ENCODE data around the gene SLC9A9. TPM values are rescaled to one million over a fixed set of nuclear protein-coding genes. Genes with fewer than 3 reads are reported as not detected.
A peak's percentile ranks its signal among the peaks of the same experiment; 100 is the strongest.

Gene SLC9A9
- total RNA-seq, 1 experiment from 2014 or later, result 2.2 TPM

- H3K27me3 Mint-ChIP-seq (ENCODE audit: insufficient read depth, unreplicated experiment), result no peaks in the 10 kb centered on the region
- H3K9me3 Mint-ChIP-seq (ENCODE audit: unreplicated experiment), result no peaks in the 10 kb centered on the region
- intact Hi-C loops (cut with micrococcal nuclease), result no loop called here
- H3K4me3 Mint-ChIP-seq (ENCODE audit: unreplicated experiment), result no peak overlapping the region
- CTCF ChIA-PET, result interaction anchor here (0.7 to 1.0 kb wide), 2 partner anchors 118 to 171 kb away, joined by 3 to 4 read pairs; no protein-coding TSS in a partner anchor
- no peak for TF ChIP-seq CTCF (IDR thresholded peaks at IDR 0.05; ENCODE audit: unreplicated experiment)
- H3K27ac Mint-ChIP-seq (ENCODE audit: low read depth, unreplicated experiment), result no peak overlapping the region
- POLR2A ChIA-PET, result interaction anchor here (0.6 to 2.1 kb wide), 2 partner anchors 11 to 106 kb away, joined by 3 to 7 read pairs; no protein-coding TSS in a partner anchor
- peak; percentile 61 for DNase-seq (ENCODE audit: unreplicated experiment)
- peaks cover 16% of the 10 kb centered on the region for H3K4me1 Mint-ChIP-seq (ENCODE audit: insufficient read depth, unreplicated experiment)
- no TSS peak for BruUV-seq (replicated peaks)
- H3K36me3 Mint-ChIP-seq (ENCODE audit: insufficient read depth, unreplicated experiment), result no peaks in the 10 kb centered on the region
Measured at GRCh38 chr3:143536817-143537535, 311.3 kb downstream of the SLC9A9 start.

DNA sequence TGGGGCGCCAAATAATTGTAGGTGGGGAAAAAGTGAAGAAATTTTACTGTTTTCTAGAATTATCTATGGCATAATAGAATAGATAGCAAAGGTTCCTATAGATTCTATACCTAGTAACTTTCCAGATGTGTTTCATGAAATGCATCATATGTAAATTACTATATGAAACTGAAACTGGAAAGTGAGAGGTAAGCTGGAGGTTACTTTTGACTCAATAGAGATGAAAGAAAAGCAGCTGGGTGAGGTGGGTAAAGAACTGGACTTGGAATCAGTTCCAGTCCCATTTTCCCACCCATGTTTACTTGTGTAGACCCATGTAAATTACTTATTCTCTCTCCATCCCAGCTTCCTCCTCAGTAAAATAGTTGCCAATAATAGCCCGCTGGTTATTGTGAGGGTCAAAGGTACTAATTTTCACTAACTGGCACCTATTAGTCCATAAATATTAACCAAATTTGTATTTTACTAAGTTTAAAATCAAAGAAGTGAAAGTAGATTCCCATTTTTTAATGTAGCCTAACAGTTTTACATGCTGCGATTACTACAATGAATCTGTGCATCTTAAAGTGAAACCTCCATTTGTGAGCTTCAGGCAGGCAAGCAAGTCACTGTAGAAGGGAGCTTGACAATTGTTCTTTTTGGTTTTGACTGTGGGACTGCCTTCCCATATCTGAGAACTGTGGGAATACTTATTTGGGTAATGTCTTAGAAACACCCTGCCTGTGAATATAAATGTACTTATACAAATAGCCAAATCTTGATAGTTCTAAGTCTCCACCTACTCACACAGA, 312.1 kb downstream of the SLC9A9 start:
- no TSS peak for BruUV-seq (replicated peaks)
- H3K4me3 Mint-ChIP-seq (ENCODE audit: unreplicated experiment), result no peak overlapping the region
- CTCF ChIA-PET, result interaction anchor here (0.5 kb wide), 1 partner anchor 33 kb away, joined by 5 read pairs; no protein-coding TSS in a partner anchor
- intact Hi-C loops (cut with micrococcal nuclease), result no loop called here
- no peak for DNase-seq (ENCODE audit: unreplicated experiment)
- H3K27me3 Mint-ChIP-seq (ENCODE audit: insufficient read depth, unreplicated experiment), result no peaks in the 10 kb centered on the region
- no peak for TF ChIP-seq CTCF (IDR thresholded peaks at IDR 0.05; ENCODE audit: unreplicated experiment)
- H3K27ac Mint-ChIP-seq (ENCODE audit: low read depth, unreplicated experiment), result no peak overlapping the region
- H3K4me1 Mint-ChIP-seq (ENCODE audit: insufficient read depth, unreplicated experiment), result peaks cover 16% of the 10 kb centered on the region
- no peaks in the 10 kb centered on the region for H3K36me3 Mint-ChIP-seq (ENCODE audit: insufficient read depth, unreplicated experiment)
- POLR2A ChIA-PET, result interaction anchor here (2.1 kb wide), 1 partner anchor 10 kb away, joined by 7 read pairs; no protein-coding TSS in a partner anchor
- no peaks in the 10 kb centered on the region for H3K9me3 Mint-ChIP-seq (ENCODE audit: unreplicated experiment)

GRCh38 chr3:143533391-143533790, 314.9 kb downstream of the SLC9A9 start:
- no TSS peak for BruUV-seq (replicated peaks)
- TF ChIP-seq CTCF (IDR thresholded peaks at IDR 0.05; ENCODE audit: unreplicated experiment), result no peak
- H3K36me3 Mint-ChIP-seq (ENCODE audit: insufficient read depth, unreplicated experiment), result no peaks in the 10 kb centered on the region
- H3K4me3 Mint-ChIP-seq (ENCODE audit: unreplicated experiment), result no peak overlapping the region
- no peak overlapping the region for H3K27ac Mint-ChIP-seq (ENCODE audit: low read depth, unreplicated experiment)
- DNase-seq (ENCODE audit: unreplicated experiment), result no peak
- no peaks in the 10 kb centered on the region for H3K27me3 Mint-ChIP-seq (ENCODE audit: insufficient read depth, unreplicated experiment)
- H3K4me1 Mint-ChIP-seq (ENCODE audit: insufficient read depth, unreplicated experiment), result peaks cover 26% of the 10 kb centered on the region
- intact Hi-C loops (cut with micrococcal nuclease), result no loop called here
- H3K9me3 Mint-ChIP-seq (ENCODE audit: unreplicated experiment), result no peaks in the 10 kb centered on the region
- ChIA-PET CTCF (interaction anchor here (1.1 kb wide), 1 partner anchor 12 kb away, joined by 6 read pairs; no protein-coding TSS in a partner anchor), POLR2A (no interaction called here)

DNA sequence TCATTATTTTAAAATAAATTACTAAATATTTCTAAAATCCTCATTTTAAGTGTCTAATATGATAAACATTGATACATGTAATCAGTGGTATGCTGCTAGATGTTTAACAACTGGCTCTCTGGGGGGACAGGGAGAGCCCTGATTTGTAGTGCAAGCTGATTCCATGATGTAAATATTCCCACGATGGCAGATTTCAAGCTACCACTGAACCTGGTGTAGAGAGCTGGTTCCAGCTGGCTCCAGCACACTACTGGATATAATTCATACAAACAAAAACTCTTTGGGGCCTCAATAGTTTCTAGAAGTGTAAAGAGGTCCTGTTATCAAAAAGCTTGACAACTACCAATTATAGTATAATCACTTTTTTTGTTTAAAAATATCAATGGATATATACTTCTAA, 316.2 kb downstream of the SLC9A9 start:
- Mint-ChIP-seq H3K4me3 (ENCODE audit: unreplicated experiment) (no peak overlapping the region), H3K27me3 (ENCODE audit: insufficient read depth, unreplicated experiment) (no peaks in the 10 kb centered on the region), H3K4me1 (ENCODE audit: insufficient read depth, unreplicated experiment) (peaks cover 21% of the 10 kb centered on the region), H3K36me3 (ENCODE audit: insufficient read depth, unreplicated experiment) (no peaks in the 10 kb centered on the region), H3K27ac (ENCODE audit: low read depth, unreplicated experiment) (no peak overlapping the region), H3K9me3 (ENCODE audit: unreplicated experiment) (no peaks in the 10 kb centered on the region)
- ChIA-PET POLR2A (no interaction called here), CTCF (interaction anchor here (0.6 kb wide), 1 partner anchor 272 kb away, joined by 5 read pairs; no protein-coding TSS in a partner anchor)
- no TSS peak for BruUV-seq (replicated peaks)
- intact Hi-C loops (cut with micrococcal nuclease), result no loop called here
- DNase-seq (ENCODE audit: unreplicated experiment), result no peak
- TF ChIP-seq CTCF (IDR thresholded peaks at IDR 0.05; ENCODE audit: unreplicated experiment), result no peak

Data from MCF 10A (cell line).